Stimulated activated CD4-positive, alpha-beta T cell treated with anti-CD3 and anti-CD28 coated beads, Interleukin-1b, Interleukin-23, amount 100 ng/mL, for 1 hour (primary cell): ENCODE data around the gene ARSA.

Experiments
- DNase-seq, 2 donors: peaks; one replicate each; pipeline ENCODE4 v3.0.0-alpha.2; 2020; ENCODE audit warnings: low read depth in 2 of 2

ARSA gene

GRCh38 chr22:50581031-50581949 is 46.7 kb downstream of the ARSA start:
- DNase-seq, result no peak

DNA sequence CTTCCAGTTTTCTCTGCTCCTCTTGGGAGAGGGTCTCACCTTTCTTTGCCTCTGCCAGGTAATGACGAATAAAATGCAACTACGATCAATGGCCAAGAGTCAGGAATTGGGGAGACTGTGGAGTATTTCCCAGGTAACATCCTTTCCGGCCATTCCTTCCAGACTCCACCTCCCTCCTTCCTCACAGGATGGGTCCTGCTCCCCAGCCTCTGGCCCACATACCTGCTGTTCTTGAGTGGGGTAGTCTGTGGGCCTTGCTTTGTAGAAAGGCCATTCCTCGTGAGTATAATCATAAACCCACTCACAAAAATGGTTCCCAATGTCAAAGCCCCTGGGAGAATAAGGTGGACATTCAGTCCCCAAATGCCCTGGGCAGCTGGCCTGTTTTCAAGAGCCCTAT is 48.2 kb downstream of the ARSA start:
- no peak for DNase-seq

GRCh38 chr22:50578776-50579310 is 49.1 kb downstream of the ARSA start:
- no peak for DNase-seq

GRCh38 chr22:50577987-50578775 is 49.8 kb downstream of the ARSA start, which contains the start of gene CPT1B:
Gene CPT1B (minus strand): TSS chr22:50578427. CDS start chr22:50577915, 512 bp downstream.
- no peak for DNase-seq

DNA sequence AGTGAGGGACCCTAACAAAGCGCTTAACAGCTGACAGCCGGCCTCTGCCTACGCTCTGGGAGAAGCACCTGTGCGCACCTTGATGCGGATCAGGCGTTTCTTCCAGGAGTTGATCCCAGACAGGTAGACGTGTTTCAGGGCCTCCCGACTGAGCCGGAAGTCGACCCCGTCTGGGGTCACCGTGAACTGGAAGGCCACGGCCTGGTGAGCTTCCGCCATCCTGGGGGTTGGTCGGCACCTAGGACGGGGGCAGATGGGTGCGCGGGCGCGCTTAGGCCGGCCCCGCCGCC is 50.3 kb downstream of the ARSA start:
- DNase-seq, result no peak

- DNase-seq, result no peak
Measured at GRCh38 chr22:50576806-50577696, 50.9 kb downstream of the ARSA start.

GRCh38 chr22:50576070-50576469 is 51.9 kb downstream of the ARSA start:
- DNase-seq, result no peak

DNA sequence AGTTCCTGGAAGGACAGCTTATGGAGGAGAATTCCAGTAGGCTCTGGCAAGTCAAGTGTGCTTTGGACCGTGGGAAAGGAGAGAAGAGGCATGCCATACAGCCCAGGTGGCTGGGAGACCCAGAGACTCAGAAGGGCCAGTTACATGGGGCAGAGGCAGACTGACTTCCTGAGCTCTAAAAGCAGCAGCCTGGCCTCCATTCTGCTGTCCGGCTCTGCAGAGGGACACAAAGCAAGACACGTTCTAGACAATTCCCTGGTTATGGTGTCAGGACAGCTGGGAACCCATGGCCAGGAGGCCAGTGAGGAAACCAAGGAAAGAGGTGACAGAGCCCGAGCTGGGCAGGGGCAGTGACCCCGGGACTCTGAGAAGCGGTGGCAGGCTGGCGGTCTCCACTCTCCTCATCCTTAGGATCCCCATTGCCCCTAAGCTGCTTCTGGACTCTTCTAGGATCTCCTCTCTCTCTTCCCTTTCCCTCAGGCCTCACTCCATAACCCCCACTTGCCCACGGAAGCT is 52.5 kb downstream of the ARSA start:
- no peak for DNase-seq
